HEK293T (cell line): Measurements from ENCODE around the gene CST3.

Experiments used
- CTCF ChIA-PET: fragments of 350-600 bp; formaldehyde crosslinking; extraction: SDS; loops from one replicate; lab custom pipeline; 2021; ENCODE audit warnings: antibody characterized with exemption, inconsistent platforms; lab: Yijun Ruan, JAX
- POLR2A ChIA-PET: fragments of 350-600 bp; formaldehyde crosslinking; extraction: SDS; loops from one replicate; lab custom pipeline; 2020; ENCODE audit warnings: antibody characterized with exemption, inconsistent platforms; lab: Yijun Ruan, JAX
- DNase-seq: peaks from one replicate; pipeline ENCODE4 v3.0.0; 2012; ENCODE audit warnings: mixed read lengths; ENCODE audit errors: extremely low spot score
- ARNT ChIP-seq: fragments of 450-650 bp; IDR thresholded peaks from 2 replicates; pipeline ENCODE4 v1.6.1; 2017; ENCODE audit warnings: mild to moderate bottlenecking
- BHLHE40 ChIP-seq: fragments of 450-650 bp; IDR thresholded peaks from 2 replicates; pipeline ENCODE4 v1.6.1; 2016; ENCODE audit warnings: mild to moderate bottlenecking, moderate library complexity, borderline replicate concordance
- CTBP1 ChIP-seq: fragments of 450-650 bp; IDR thresholded peaks from 2 replicates; pipeline ENCODE4 v1.6.1; 2016; ENCODE audit warnings: borderline replicate concordance
- ELF4 ChIP-seq: fragments of 450-650 bp; IDR thresholded peaks from 2 replicates; pipeline ENCODE4 v1.6.1; 2017; ENCODE audit warnings: antibody characterized with exemption
- FOXA1 ChIP-seq: fragments of 450-650 bp; IDR thresholded peaks from 2 replicates; pipeline ENCODE4 v1.6.1; 2016; ENCODE audit warnings: mild to moderate bottlenecking
- FOXK2 ChIP-seq: fragments of 450-650 bp; IDR thresholded peaks from 2 replicates; pipeline ENCODE4 v1.6.1; 2016; ENCODE audit warnings: mild to moderate bottlenecking
- FOXM1 ChIP-seq: fragments of 450-650 bp; IDR thresholded peaks from 2 replicates; pipeline ENCODE4 v1.6.1; 2017; ENCODE audit warnings: mild to moderate bottlenecking, borderline replicate concordance
- HDGF ChIP-seq: fragments of 450-650 bp; IDR thresholded peaks from 2 replicates; pipeline ENCODE4 v1.6.1; 2017; ENCODE audit warnings: antibody characterized with exemption, borderline replicate concordance
- L3MBTL2 ChIP-seq: fragments of 450-650 bp; conservative IDR thresholded peaks from 2 replicates; pipeline ENCODE4 v1.6.1; 2016; ENCODE audit warnings: mild to moderate bottlenecking
- LEF1 ChIP-seq: fragments of 450-650 bp; IDR thresholded peaks from 2 replicates; pipeline ENCODE4 v1.6.1; 2017; ENCODE audit warnings: mild to moderate bottlenecking, borderline replicate concordance
- NFRKB ChIP-seq: fragments of 450-650 bp; IDR thresholded peaks from 2 replicates; pipeline ENCODE4 v1.6.1; 2016; ENCODE audit warnings: mild to moderate bottlenecking, moderate library complexity
- PKNOX1 ChIP-seq: fragments of 450-650 bp; IDR thresholded peaks from 2 replicates; pipeline ENCODE4 v1.6.1; 2016
- SP1 ChIP-seq: fragments of 450-650 bp; IDR thresholded peaks from 2 replicates; pipeline ENCODE4 v1.6.1; 2017
- SUZ12 ChIP-seq: fragments of 450-650 bp; IDR thresholded peaks from 2 replicates; pipeline ENCODE4 v1.6.1; 2016; ENCODE audit warnings: mild to moderate bottlenecking
- TARDBP ChIP-seq: fragments of 450-650 bp; IDR thresholded peaks from 2 replicates; pipeline ENCODE4 v1.6.1; 2016
- ZNF384 ChIP-seq: fragments of 450-650 bp; IDR thresholded peaks from 2 replicates; pipeline ENCODE4 v1.6.1; 2016

Gene CST3

GRCh38 chr20:23634985-23635767 lies 2.6 kb downstream of the CST3 start:
- CTCF ChIA-PET: no interaction called here
- POLR2A ChIA-PET: no interaction called here
- no peak for TF ChIP-seq TARDBP
- no peak for TF ChIP-seq ZNF384
- TF ChIP-seq PKNOX1: no peak
- TF ChIP-seq FOXK2: no peak
- TF ChIP-seq SUZ12: no peak
- no peak for TF ChIP-seq LEF1
- TF ChIP-seq CTBP1: no peak
- TF ChIP-seq FOXA1: no peak
- TF ChIP-seq ARNT: no peak
- no peak for TF ChIP-seq NFRKB
- TF ChIP-seq ELF4: no peak
- TF ChIP-seq L3MBTL2: no peak
- no peak for TF ChIP-seq SP1
- no peak for TF ChIP-seq BHLHE40
- TF ChIP-seq FOXM1: no peak
- DNase-seq: no peak

GRCh38 chr20:23634044-23634801 lies 3.5 kb downstream of the CST3 start:
- POLR2A ChIA-PET: no interaction called here

GRCh38 chr20:23632711-23633573 lies 4.8 kb downstream of the CST3 start:
- no peak for TF ChIP-seq SP1
- no peak for TF ChIP-seq FOXA1
- TF ChIP-seq TARDBP: no peak
- TF ChIP-seq ZNF384: no peak
- TF ChIP-seq HDGF: no peak
- no peak for TF ChIP-seq PKNOX1
- TF ChIP-seq ARNT: no peak
- no peak for TF ChIP-seq SUZ12
- no peak for TF ChIP-seq CTBP1
- TF ChIP-seq NFRKB: no peak
- TF ChIP-seq LEF1: no peak
- no peak for TF ChIP-seq ELF4
- CTCF ChIA-PET: no interaction called here
- DNase-seq: no peak
- POLR2A ChIA-PET: no interaction called here

More at GRCh38 chr20:23634044-23634801, 3.5 kb downstream of the CST3 start:
- CTCF ChIA-PET: no interaction called here
- no peak for TF ChIP-seq FOXM1
- TF ChIP-seq NFRKB: no peak
- TF ChIP-seq ZNF384: no peak
- TF ChIP-seq SUZ12: no peak
- TF ChIP-seq L3MBTL2: no peak
- no peak for TF ChIP-seq PKNOX1
- TF ChIP-seq BHLHE40: no peak
- TF ChIP-seq ELF4: no peak
- TF ChIP-seq HDGF: no peak
- TF ChIP-seq LEF1: no peak
- no peak for TF ChIP-seq SP1
- TF ChIP-seq FOXA1: no peak
- DNase-seq: no peak

- ChIA-PET POLR2A (no interaction called here), CTCF (no interaction called here)
- no peak for DNase-seq
- TF ChIP-seq CTBP1 (no peak), PKNOX1 (no peak), FOXM1 (no peak)
These were observed 5.6 kb downstream of the CST3 start for GRCh38 chr20:23631981-23632710.

GRCh38 chr20:23631226-23631822 lies 6.4 kb downstream of the CST3 start:
- TF ChIP-seq CTBP1 (no peak), HDGF (no peak), BHLHE40 (no peak), PKNOX1 (no peak), ARNT (no peak), NFRKB (no peak), SUZ12 (no peak), SP1 (no peak), TARDBP (no peak), ZNF384 (no peak), FOXK2 (no peak), LEF1 (no peak)
- CTCF ChIA-PET: no interaction called here
- no peak for DNase-seq
- POLR2A ChIA-PET: no interaction called here
